GM23338 (cell line): ENCODE data around the gene YWHAE. TPM values are rescaled to one million over a fixed set of nuclear protein-coding genes. Genes with fewer than 3 reads are reported as not detected.

Source experiments
- ATAC-seq: fragments of 200-7000 bp; cut with Tn5 transposase; 3 replicates; pipeline ENCODE4 v1.9.1; 2020
- DNase-seq: peaks from one replicate; pipeline ENCODE4 v3.0.0-alpha.2; 2015; ENCODE audit warnings: low spot score
- H2AFZ ChIP-seq: fragments of 200-600 bp; sonication (generic); 2 replicates; pipeline ENCODE4 v1.8.0; 2016; ENCODE audit warnings: antibody characterized with exemption, mild to moderate bottlenecking, moderate library complexity
- H3F3A ChIP-seq: fragments of 200-600 bp; sonication (generic); replicated peaks from 2 replicates; pipeline ENCODE4 v1.8.0; 2017; ENCODE audit warnings: antibody characterized with exemption, mixed run types, low read depth
- H3K27ac ChIP-seq: fragments of 200-600 bp; sonication (generic); 2 replicates; pipeline ENCODE4 v1.6.1; 2016; ENCODE audit warnings: low read depth
- H3K27me3 ChIP-seq: fragments of 200-600 bp; sonication (generic); 2 replicates; pipeline ENCODE4 v1.8.0; 2016; ENCODE audit warnings: mild to moderate bottlenecking, mixed run types, moderate library complexity; ENCODE audit not compliant: insufficient read depth
- H3K36me3 ChIP-seq: fragments of 200-600 bp; sonication (generic); 2 replicates; pipeline ENCODE4 v1.8.0; 2016; ENCODE audit warnings: mild to moderate bottlenecking; ENCODE audit not compliant: insufficient read depth
- H3K4me1 ChIP-seq: fragments of 200-600 bp; sonication (generic); 2 replicates; pipeline ENCODE4 v1.8.0; 2016; ENCODE audit warnings: mild to moderate bottlenecking, moderate library complexity; ENCODE audit not compliant: insufficient read depth
- H3K4me2 ChIP-seq: fragments of 200-600 bp; sonication (generic); 2 replicates; pipeline ENCODE4 v1.7.1; 2017; ENCODE audit warnings: mixed run types
- H3K4me3 ChIP-seq: fragments of 200-600 bp; sonication (generic); 2 replicates; pipeline ENCODE4 v1.6.1; 2016; ENCODE audit warnings: mixed run types
- H3K79me2 ChIP-seq: fragments of 200-600 bp; sonication (generic); replicated peaks from 2 replicates; pipeline ENCODE4 v1.8.0; 2017; ENCODE audit warnings: mild to moderate bottlenecking; ENCODE audit not compliant: insufficient read depth
- H3K9me2 ChIP-seq: fragments of 200-600 bp; sonication (generic); 2 replicates; pipeline ENCODE4 v1.8.0; 2017; ENCODE audit not compliant: insufficient read depth
- H4K20me1 ChIP-seq: fragments of 200-600 bp; sonication (generic); replicated peaks from 2 replicates; pipeline ENCODE4 v1.8.0; 2017; ENCODE audit warnings: mild to moderate bottlenecking; ENCODE audit not compliant: insufficient read depth
- H3K27ac Mint-ChIP-seq: 2 replicates; pipeline ENCODE4 v1.8.0; 2020; ENCODE audit warnings: inconsistent platforms, mild to moderate bottlenecking, moderate library complexity, mixed read lengths
- H3K27me3 Mint-ChIP-seq: 3 replicates; pipeline ENCODE4 v1.8.0; 2022; ENCODE audit warnings: low read depth, mild to moderate bottlenecking, moderate library complexity, mixed read lengths, inconsistent platforms; ENCODE audit not compliant: insufficient read depth, poor library complexity
- H3K36me3 Mint-ChIP-seq: 3 replicates; pipeline ENCODE4 v1.8.0; 2021; ENCODE audit warnings: low read depth, mild to moderate bottlenecking, inconsistent platforms, moderate library complexity, mixed read lengths
- H3K4me1 Mint-ChIP-seq: 3 replicates; pipeline ENCODE4 v1.8.0; 2020; ENCODE audit warnings: mild to moderate bottlenecking, inconsistent platforms, mixed read lengths
- H3K4me3 Mint-ChIP-seq: 3 replicates; pipeline ENCODE4 v1.8.0; 2021; ENCODE audit warnings: moderate library complexity, mild to moderate bottlenecking, inconsistent platforms, mixed read lengths
- H3K9me3 Mint-ChIP-seq: 3 replicates; pipeline ENCODE4 v1.8.0; 2020; ENCODE audit warnings: moderate library complexity, mild to moderate bottlenecking, inconsistent platforms, mixed read lengths
- CREB1 ChIP-seq: fragments of 250-450 bp; sonication (Bioruptor Pico); IDR thresholded peaks from 2 replicates; pipeline ENCODE4 v1.5.0; 2020; ENCODE audit warnings: low read depth, mild to moderate bottlenecking, moderate library complexity
- EZH2 ChIP-seq: fragments of 200-600 bp; sonication (generic); IDR thresholded peaks from one replicate; pipeline ENCODE4 v1.8.0; 2017; ENCODE audit warnings: antibody characterized with exemption, mild to moderate bottlenecking, low read depth; ENCODE audit not compliant: unreplicated experiment
- EZH2phosphoT487 ChIP-seq: fragments of 200-600 bp; sonication (generic); IDR thresholded peaks from one replicate; pipeline ENCODE4 v1.8.1; 2018; ENCODE audit warnings: antibody characterized with exemption; ENCODE audit not compliant: unreplicated experiment
- POLR2AphosphoS5 ChIP-seq: IDR thresholded peaks from 2 replicates; pipeline ENCODE4 v1.6.1; 2016; ENCODE audit warnings: antibody characterized with exemption, low read depth
- STAT1 ChIP-seq: IDR thresholded peaks from one replicate; pipeline ENCODE4 v1.6.1; 2016; ENCODE audit warnings: antibody characterized with exemption; ENCODE audit not compliant: unreplicated experiment
- ZNF114 ChIP-seq: fragments of 250-450 bp; sonication (Bioruptor Pico); IDR thresholded peaks from 2 replicates; pipeline ENCODE4 v1.5.0; 2020; ENCODE audit warnings: mild to moderate bottlenecking, moderate library complexity
- ZNF331 ChIP-seq: fragments of 250-450 bp; sonication (Bioruptor Pico); IDR thresholded peaks from 2 replicates; pipeline ENCODE4 v1.5.0; 2020; ENCODE audit warnings: low read depth, mild to moderate bottlenecking, moderate library complexity
- polyA plus RNA-seq: library from polyadenylated mRNA; unstranded; fragments of >200 nt; fragmentation: Nextera tagmentation; extraction: Ambion mirVana; gene quantifications from 2 replicates; pipeline ENCODE4 v1.2.1, GENCODE V29; 2016
- total RNA-seq: library from RNA; depleted of rRNA; stranded (reverse); fragments of >200 nt; shearing (Covaris generic); gene quantifications from 2 replicates; pipeline ENCODE4 v1.2.3, GENCODE V29; 2014
- TF ChIP-seq, protein P1 (sequence below): IDR thresholded peaks from 2 replicates; pipeline ENCODE4 v1.6.1; 2016; ENCODE audit warnings: antibody characterized with exemption
- TF ChIP-seq, protein P2 (sequence below): IDR thresholded peaks from one replicate; pipeline ENCODE4 v1.6.1; 2018; ENCODE audit warnings: antibody characterized with exemption; ENCODE audit not compliant: unreplicated experiment
- TF ChIP-seq, protein P3 (sequence below): fragments of 250-450 bp; sonication (Bioruptor Pico); IDR thresholded peaks from 2 replicates; pipeline ENCODE4 v1.5.0; 2020; ENCODE audit warnings: mild to moderate bottlenecking, moderate library complexity

Gene YWHAE
- total and polyA plus RNA-seq, 2 experiments from 2014 or later: 1,251 to 1,283 TPM

DNA sequence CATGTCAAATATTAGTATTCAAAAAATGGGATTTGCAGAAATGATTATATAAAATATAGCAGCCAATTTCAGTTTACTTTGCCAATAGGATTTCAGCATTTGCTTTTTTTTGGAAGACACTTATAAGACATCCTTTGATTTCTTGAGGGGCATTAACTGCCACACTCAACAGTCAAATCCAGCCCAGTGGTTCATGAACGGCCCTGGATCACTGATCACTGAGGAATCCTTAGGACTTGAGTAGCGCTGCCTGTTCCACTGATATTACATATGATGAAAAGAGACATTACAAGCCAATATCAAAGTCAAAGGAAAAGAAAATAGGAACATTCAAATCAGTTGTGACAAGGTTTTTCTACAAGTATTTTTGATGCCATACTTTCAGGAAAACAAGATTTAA is 21.0 kb upstream of the YWHAE start:
- Histone ChIP-seq H3K4me3 (no peak overlapping the region), H3K27ac (no peak overlapping the region), H3F3A (peaks cover 25% of the 10 kb centered on the region; the same call in 1 of the 2 replicates), H2AFZ (no peak overlapping the region), H3K9me2 (no peaks in the 10 kb centered on the region), H3K4me2 (no peak overlapping the region), H3K79me2 (peaks cover 38% of the 10 kb centered on the region), H3K27me3 (no peaks in the 10 kb centered on the region), H3K4me1 (no peaks in the 10 kb centered on the region), H4K20me1 (peaks cover 39% of the 10 kb centered on the region), H3K36me3 (peaks cover 22% of the 10 kb centered on the region)
- ATAC-seq (no peak), DNase-seq (no peak)
- no peaks in the 10 kb centered on the region for H3K9me3 Mint-ChIP-seq
- TF ChIP-seq CREB1 (CRISPR knock-in tag) (no peak), ZNF331 (CRISPR knock-in tag) (no peak), EZH2phosphoT487 (no peak)
- TF ChIP-seq, protein P1, sequence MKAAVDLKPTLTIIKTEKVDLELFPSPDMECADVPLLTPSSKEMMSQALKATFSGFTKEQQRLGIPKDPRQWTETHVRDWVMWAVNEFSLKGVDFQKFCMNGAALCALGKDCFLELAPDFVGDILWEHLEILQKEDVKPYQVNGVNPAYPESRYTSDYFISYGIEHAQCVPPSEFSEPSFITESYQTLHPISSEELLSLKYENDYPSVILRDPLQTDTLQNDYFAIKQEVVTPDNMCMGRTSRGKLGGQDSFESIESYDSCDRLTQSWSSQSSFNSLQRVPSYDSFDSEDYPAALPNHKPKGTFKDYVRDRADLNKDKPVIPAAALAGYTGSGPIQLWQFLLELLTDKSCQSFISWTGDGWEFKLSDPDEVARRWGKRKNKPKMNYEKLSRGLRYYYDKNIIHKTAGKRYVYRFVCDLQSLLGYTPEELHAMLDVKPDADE: no peak
- no peaks in the 10 kb centered on the region for H3K4me1 Mint-ChIP-seq
- H3K4me3 Mint-ChIP-seq: no peak overlapping the region
- H3K36me3 Mint-ChIP-seq: peaks cover 44% of the 10 kb centered on the region
- no peak overlapping the region for H3K27ac Mint-ChIP-seq
- H3K27me3 Mint-ChIP-seq: peaks cover 4% of the 10 kb centered on the region

DNA sequence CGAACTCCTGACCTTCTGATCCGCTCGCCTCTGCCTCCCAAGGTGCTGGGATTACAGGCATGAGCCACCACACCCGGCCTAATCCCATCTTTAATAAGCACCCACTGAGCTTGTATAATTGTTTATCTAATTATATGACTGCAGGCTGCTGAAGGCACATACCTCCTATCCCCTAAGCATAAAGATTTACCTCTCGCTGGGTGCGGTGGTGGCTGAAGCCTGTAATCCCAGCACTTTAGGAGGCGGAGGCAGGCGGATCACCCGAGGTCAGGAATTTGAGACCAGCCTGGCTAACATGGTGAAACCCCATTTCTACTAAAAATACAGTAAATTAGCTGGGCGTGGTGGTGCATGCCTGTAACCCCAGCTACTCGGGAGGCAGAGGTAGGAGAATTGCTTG is 20.1 kb upstream of the YWHAE start:
- H3K27ac ChIP-seq: no peak overlapping the region
- H3K36me3 Mint-ChIP-seq: peaks cover 36% of the 10 kb centered on the region
- H3K4me1 Mint-ChIP-seq: no peaks in the 10 kb centered on the region
- H3K4me2 ChIP-seq: no peak overlapping the region
- no peaks in the 10 kb centered on the region for H3K9me3 Mint-ChIP-seq
- no peak for ATAC-seq
- peaks cover 22% of the 10 kb centered on the region for H3K36me3 ChIP-seq
- H3K27me3 Mint-ChIP-seq: peaks cover 4% of the 10 kb centered on the region
- H3K9me2 ChIP-seq: no peaks in the 10 kb centered on the region
- H3K27me3 ChIP-seq: no peaks in the 10 kb centered on the region
- H3K4me3 ChIP-seq: no peak overlapping the region
- no peak for DNase-seq
- H3K4me1 ChIP-seq: no peaks in the 10 kb centered on the region
- H3K27ac Mint-ChIP-seq: no peak overlapping the region
- H4K20me1 ChIP-seq: peaks cover 32% of the 10 kb centered on the region; the same call in 1 of the 2 replicates
- peaks cover 22% of the 10 kb centered on the region; the same call in 1 of the 2 replicates for H3F3A ChIP-seq
- H3K79me2 ChIP-seq: peaks cover 30% of the 10 kb centered on the region
- no peak overlapping the region for H3K4me3 Mint-ChIP-seq
- no peak overlapping the region for H2AFZ ChIP-seq
- TF ChIP-seq EZH2: no peak
- no peak for TF ChIP-seq CREB1 (CRISPR knock-in tag)
- TF ChIP-seq STAT1: no peak
- TF ChIP-seq ZNF114 (CRISPR knock-in tag): no peak
- TF ChIP-seq, protein P2, sequence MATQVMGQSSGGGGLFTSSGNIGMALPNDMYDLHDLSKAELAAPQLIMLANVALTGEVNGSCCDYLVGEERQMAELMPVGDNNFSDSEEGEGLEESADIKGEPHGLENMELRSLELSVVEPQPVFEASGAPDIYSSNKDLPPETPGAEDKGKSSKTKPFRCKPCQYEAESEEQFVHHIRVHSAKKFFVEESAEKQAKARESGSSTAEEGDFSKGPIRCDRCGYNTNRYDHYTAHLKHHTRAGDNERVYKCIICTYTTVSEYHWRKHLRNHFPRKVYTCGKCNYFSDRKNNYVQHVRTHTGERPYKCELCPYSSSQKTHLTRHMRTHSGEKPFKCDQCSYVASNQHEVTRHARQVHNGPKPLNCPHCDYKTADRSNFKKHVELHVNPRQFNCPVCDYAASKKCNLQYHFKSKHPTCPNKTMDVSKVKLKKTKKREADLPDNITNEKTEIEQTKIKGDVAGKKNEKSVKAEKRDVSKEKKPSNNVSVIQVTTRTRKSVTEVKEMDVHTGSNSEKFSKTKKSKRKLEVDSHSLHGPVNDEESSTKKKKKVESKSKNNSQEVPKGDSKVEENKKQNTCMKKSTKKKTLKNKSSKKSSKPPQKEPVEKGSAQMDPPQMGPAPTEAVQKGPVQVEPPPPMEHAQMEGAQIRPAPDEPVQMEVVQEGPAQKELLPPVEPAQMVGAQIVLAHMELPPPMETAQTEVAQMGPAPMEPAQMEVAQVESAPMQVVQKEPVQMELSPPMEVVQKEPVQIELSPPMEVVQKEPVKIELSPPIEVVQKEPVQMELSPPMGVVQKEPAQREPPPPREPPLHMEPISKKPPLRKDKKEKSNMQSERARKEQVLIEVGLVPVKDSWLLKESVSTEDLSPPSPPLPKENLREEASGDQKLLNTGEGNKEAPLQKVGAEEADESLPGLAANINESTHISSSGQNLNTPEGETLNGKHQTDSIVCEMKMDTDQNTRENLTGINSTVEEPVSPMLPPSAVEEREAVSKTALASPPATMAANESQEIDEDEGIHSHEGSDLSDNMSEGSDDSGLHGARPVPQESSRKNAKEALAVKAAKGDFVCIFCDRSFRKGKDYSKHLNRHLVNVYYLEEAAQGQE: no peak
- TF ChIP-seq, protein P3, sequence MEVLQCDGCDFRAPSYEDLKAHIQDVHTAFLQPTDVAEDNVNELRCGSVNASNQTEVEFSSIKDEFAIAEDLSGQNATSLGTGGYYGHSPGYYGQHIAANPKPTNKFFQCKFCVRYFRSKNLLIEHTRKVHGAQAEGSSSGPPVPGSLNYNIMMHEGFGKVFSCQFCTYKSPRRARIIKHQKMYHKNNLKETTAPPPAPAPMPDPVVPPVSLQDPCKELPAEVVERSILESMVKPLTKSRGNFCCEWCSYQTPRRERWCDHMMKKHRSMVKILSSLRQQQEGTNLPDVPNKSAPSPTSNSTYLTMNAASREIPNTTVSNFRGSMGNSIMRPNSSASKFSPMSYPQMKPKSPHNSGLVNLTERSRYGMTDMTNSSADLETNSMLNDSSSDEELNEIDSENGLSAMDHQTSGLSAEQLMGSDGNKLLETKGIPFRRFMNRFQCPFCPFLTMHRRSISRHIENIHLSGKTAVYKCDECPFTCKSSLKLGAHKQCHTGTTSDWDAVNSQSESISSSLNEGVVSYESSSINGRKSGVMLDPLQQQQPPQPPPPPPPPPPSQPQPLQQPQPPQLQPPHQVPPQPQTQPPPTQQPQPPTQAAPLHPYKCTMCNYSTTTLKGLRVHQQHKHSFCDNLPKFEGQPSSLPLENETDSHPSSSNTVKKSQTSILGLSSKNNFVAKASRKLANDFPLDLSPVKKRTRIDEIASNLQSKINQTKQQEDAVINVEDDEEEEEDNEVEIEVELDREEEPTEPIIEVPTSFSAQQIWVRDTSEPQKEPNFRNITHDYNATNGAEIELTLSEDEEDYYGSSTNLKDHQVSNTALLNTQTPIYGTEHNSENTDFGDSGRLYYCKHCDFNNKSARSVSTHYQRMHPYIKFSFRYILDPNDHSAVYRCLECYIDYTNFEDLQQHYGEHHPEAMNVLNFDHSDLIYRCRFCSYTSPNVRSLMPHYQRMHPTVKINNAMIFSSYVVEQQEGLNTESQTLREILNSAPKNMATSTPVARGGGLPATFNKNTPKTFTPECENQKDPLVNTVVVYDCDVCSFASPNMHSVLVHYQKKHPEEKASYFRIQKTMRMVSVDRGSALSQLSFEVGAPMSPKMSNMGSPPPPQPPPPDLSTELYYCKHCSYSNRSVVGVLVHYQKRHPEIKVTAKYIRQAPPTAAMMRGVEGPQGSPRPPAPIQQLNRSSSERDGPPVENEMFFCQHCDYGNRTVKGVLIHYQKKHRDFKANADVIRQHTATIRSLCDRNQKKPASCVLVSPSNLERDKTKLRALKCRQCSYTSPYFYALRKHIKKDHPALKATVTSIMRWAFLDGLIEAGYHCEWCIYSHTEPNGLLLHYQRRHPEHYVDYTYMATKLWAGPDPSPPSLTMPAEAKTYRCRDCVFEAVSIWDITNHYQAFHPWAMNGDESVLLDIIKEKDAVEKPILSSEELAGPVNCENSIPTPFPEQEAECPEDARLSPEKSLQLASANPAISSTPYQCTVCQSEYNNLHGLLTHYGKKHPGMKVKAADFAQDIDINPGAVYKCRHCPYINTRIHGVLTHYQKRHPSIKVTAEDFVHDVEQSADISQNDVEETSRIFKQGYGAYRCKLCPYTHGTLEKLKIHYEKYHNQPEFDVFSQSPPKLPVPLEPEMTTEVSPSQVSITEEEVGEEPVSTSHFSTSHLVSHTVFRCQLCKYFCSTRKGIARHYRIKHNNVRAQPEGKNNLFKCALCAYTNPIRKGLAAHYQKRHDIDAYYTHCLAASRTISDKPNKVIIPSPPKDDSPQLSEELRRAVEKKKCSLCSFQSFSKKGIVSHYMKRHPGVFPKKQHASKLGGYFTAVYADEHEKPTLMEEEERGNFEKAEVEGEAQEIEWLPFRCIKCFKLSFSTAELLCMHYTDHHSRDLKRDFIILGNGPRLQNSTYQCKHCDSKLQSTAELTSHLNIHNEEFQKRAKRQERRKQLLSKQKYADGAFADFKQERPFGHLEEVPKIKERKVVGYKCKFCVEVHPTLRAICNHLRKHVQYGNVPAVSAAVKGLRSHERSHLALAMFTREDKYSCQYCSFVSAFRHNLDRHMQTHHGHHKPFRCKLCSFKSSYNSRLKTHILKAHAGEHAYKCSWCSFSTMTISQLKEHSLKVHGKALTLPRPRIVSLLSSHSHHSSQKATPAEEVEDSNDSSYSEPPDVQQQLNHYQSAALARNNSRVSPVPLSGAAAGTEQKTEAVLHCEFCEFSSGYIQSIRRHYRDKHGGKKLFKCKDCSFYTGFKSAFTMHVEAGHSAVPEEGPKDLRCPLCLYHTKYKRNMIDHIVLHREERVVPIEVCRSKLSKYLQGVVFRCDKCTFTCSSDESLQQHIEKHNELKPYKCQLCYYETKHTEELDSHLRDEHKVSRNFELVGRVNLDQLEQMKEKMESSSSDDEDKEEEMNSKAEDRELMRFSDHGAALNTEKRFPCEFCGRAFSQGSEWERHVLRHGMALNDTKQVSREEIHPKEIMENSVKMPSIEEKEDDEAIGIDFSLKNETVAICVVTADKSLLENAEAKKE: no peak
- no peak for TF ChIP-seq POLR2AphosphoS5
- TF ChIP-seq, protein P1: no peak
